H1 (cell line): ENCODE results near the gene TRDMT1. TPM values are rescaled to one million over a fixed set of nuclear protein-coding genes. Genes with fewer than 3 reads are reported as not detected.

ENCODE experiments used
- CTCF ChIP-seq, 3 experiments: IDR thresholded peaks; 1 replicate in 2 of 3; 2 replicates in 1 of 3; pipeline versions ENCODE4 v1.5.1 to v1.6.1; 2011; ENCODE audit warnings: low read length in 3 of 3, mild to moderate bottlenecking in 3 of 3, inconsistent platforms in 2 of 3, low read depth in 1 of 3, moderate library complexity in 1 of 3; ENCODE audit not compliant: insufficient read depth in 1 of 3; ENCODE audit errors: control extremely low read depth in 1 of 3
- NANOG ChIP-seq: IDR thresholded peaks from 2 replicates; pipeline ENCODE4 v1.6.1; 2011; ENCODE audit warnings: low read length, low read depth, mild to moderate bottlenecking, inconsistent platforms; ENCODE audit not compliant: insufficient read depth, poor library complexity, severe bottlenecking
- PHF8 ChIP-seq: fragments of 200-600 bp; sonication (generic); conservative IDR thresholded peaks from 2 replicates; pipeline ENCODE4 v1.7.1; 2012; ENCODE audit warnings: low read depth, mild to moderate bottlenecking, inconsistent platforms, low read length, moderate library complexity
- TAF1 ChIP-seq: IDR thresholded peaks from 2 replicates; pipeline ENCODE4 v1.6.1; 2011; ENCODE audit warnings: mild to moderate bottlenecking, low read depth, low read length
- YY1 ChIP-seq: IDR thresholded peaks from 2 replicates; pipeline ENCODE4 v1.6.1; 2011; ENCODE audit warnings: low read depth, mild to moderate bottlenecking, low read length
- polyA plus RNA-seq, 7 experiments: library from polyadenylated mRNA; depleted of rRNA in 3 of 7; stranded (reverse) in 5 of 7; unstranded in 2 of 7; fragments of >200 nt in 5 of 7; fragments of 200-250 nt in 2 of 7; gene quantifications; 1 replicate in 5 of 7; 2 replicates in 1 of 7; 4 replicates in 1 of 7; pipeline versions ENCODE4 v1.2.1 to v1.2.3, GENCODE V29; 2011 to 2013; ENCODE audit warnings: missing spikeins in 2 of 7, mixed read lengths in 2 of 7
- total RNA-seq: library from RNA; stranded (reverse); fragmentation: NEBNext Ultra II Directional; extraction: Animal tissue kit (Norgen Biotek cat#: 25700); gene quantifications from 2 replicates; pipeline ENCODE4 v1.2.1, GENCODE V29; 2021

TRDMT1 gene
- total and polyA plus RNA-seq, 2 of the 8 experiments (the other 6 are each of a cell fraction or from before 2014, with no cell fraction given), result 7.4 to 21.4 TPM

- TF ChIP-seq CTCF (IDR thresholded peaks at IDR 0.05; ENCODE audit: control extremely low read depth in 1 of 3, insufficient read depth in 1 of 3, low read depth in 1 of 3, low read length in 3 of 3), result no peak
- TF ChIP-seq NANOG, result no peak
- TF ChIP-seq TAF1, result no peak
- no peak for TF ChIP-seq YY1
- no peak for TF ChIP-seq PHF8
Measured at GRCh38 chr10:17123961-17124360, 77.5 kb downstream of the TRDMT1 start (continued).
